H1 (cell line): ENCODE data around the gene ZNF593. TPM values are rescaled to one million over a fixed set of nuclear protein-coding genes. Genes with fewer than 3 reads are reported as not detected.
A peak's percentile ranks its signal among the peaks of the same experiment; 100 is the strongest.

ENCODE experiments used
- CTCF ChIA-PET: fragments of 300-600 bp; sonication (Branson Sonifier 250); formaldehyde crosslinking; loops from one replicate; lab custom pipeline; 2021; ENCODE audit not compliant: partially characterized antibody; lab: Charles Lee
- POLR2A ChIA-PET: fragments of 300-600 bp; sonication (Branson Sonifier 250); formaldehyde crosslinking; loops from one replicate; lab custom pipeline; 2021; ENCODE audit warnings: inconsistent platforms; ENCODE audit not compliant: partially characterized antibody; lab: Charles Lee
- DNase-seq, 2 experiments: peaks; one replicate each; pipeline versions ENCODE4 v3.0.0 to v3.0.0-alpha.2; 2010 to 2022; ENCODE audit warnings: low spot score in 2 of 2, low read depth in 1 of 2, mixed read lengths in 1 of 2
- FAIRE-seq: peaks from 2 replicates; lab custom pipeline; 2011; peaks lifted over from hg19 to GRCh38; lab: Jason Lieb, UNC
- H2AFZ ChIP-seq: 2 replicates; pipeline ENCODE4 v1.8.1; 2012; ENCODE audit warnings: low read length, inconsistent platforms
- H2AK5ac ChIP-seq: 2 replicates; pipeline ENCODE4 v1.6.1; 2013; ENCODE audit warnings: low read depth, low read length
- H2BK120ac ChIP-seq: replicated peaks from 2 replicates; pipeline ENCODE3; 2013; ENCODE audit warnings: low read depth, low read length, inconsistent platforms
- H2BK12ac ChIP-seq: 2 replicates; pipeline ENCODE4 v1.6.1; 2013; ENCODE audit warnings: low read depth, low read length
- H2BK15ac ChIP-seq: 2 replicates; pipeline ENCODE4 v1.6.1; 2013; ENCODE audit warnings: low read length
- H2BK20ac ChIP-seq: 2 replicates; pipeline ENCODE4 v1.6.1; 2013; ENCODE audit warnings: low read length
- H2BK5ac ChIP-seq: 2 replicates; pipeline ENCODE4 v1.6.1; 2013; ENCODE audit warnings: low read depth, low read length
- H3K14ac ChIP-seq: 2 replicates; pipeline ENCODE4 v1.6.1; 2013; ENCODE audit warnings: inconsistent platforms; ENCODE audit not compliant: insufficient read length
- H3K18ac ChIP-seq: 2 replicates; pipeline ENCODE4 v1.6.1; 2013; ENCODE audit warnings: low read length; ENCODE audit errors: extremely low read depth
- H3K23ac ChIP-seq: 2 replicates; pipeline ENCODE4 v1.6.1; 2013; ENCODE audit warnings: inconsistent platforms; ENCODE audit not compliant: insufficient read length
- H3K23me2 ChIP-seq: 2 replicates; pipeline ENCODE4 v1.6.1; 2013; ENCODE audit warnings: low read depth, low read length
- H3K27ac ChIP-seq: 2 replicates; pipeline ENCODE4 v1.6.1; 2011; ENCODE audit warnings: low read depth, low read length, inconsistent platforms
- H3K27me3 ChIP-seq, 4 experiments: replicated peaks in 1 of 4; 1 replicate in 1 of 4; 2 replicates in 3 of 4; pipeline versions ENCODE4 v1.6.1 to v1.8.1; 2011 to 2013; ENCODE audit warnings: low read length in 3 of 4, mild to moderate bottlenecking in 3 of 4, inconsistent platforms in 2 of 4, mixed read lengths in 2 of 4, moderate library complexity in 1 of 4; ENCODE audit not compliant: control insufficient read depth in 3 of 4, insufficient read depth in 3 of 4; ENCODE audit errors: extremely low read depth in 1 of 4
- H3K36me3 ChIP-seq, 4 experiments: 2 replicates each; pipeline versions ENCODE4 v1.6.1 to v1.8.1; 2011 to 2013; ENCODE audit warnings: mild to moderate bottlenecking in 4 of 4, low read length in 3 of 4, moderate library complexity in 2 of 4, control low read depth in 1 of 4, inconsistent platforms in 1 of 4; ENCODE audit not compliant: insufficient read depth in 4 of 4, control insufficient read depth in 2 of 4
- H3K4ac ChIP-seq: replicated peaks from 2 replicates; pipeline ENCODE3; 2013; ENCODE audit warnings: low read length, low read depth, mixed read lengths, inconsistent platforms; ENCODE audit not compliant: insufficient read length
- H3K4me1 ChIP-seq, 4 experiments: replicated peaks in 1 of 4; 1 replicate in 1 of 4; 2 replicates in 3 of 4; pipeline versions ENCODE4 v1.6.1 to v1.8.1; 2011 to 2013; ENCODE audit warnings: low read length in 3 of 4, inconsistent platforms in 2 of 4, mixed read lengths in 1 of 4; ENCODE audit not compliant: insufficient read depth in 4 of 4, control insufficient read depth in 3 of 4
- H3K4me2 ChIP-seq, 2 experiments: 2 replicates each; pipeline versions ENCODE4 v1.6.1 to v1.8.1; 2011 to 2013; ENCODE audit warnings: low read depth in 2 of 2, low read length in 2 of 2, control low read depth in 1 of 2, inconsistent platforms in 1 of 2, mild to moderate bottlenecking in 1 of 2; ENCODE audit not compliant: insufficient read depth in 1 of 2
- H3K4me3 ChIP-seq, 4 experiments: fragments of 200-600, 300-600 bp in 1 of 4; sonication (generic), shearing (Covaris generic), sonication (Bioruptor Twin) in 1 of 4; 2 replicates each; pipeline versions ENCODE4 v1.5.1 to v1.8.1; 2011 to 2016; ENCODE audit warnings: low read length in 4 of 4, low read depth in 3 of 4, control low read depth in 2 of 4, inconsistent platforms in 2 of 4, mild to moderate bottlenecking in 2 of 4, mixed read lengths in 1 of 4, moderate library complexity in 1 of 4; ENCODE audit not compliant: insufficient read depth in 2 of 4; ENCODE audit errors: extremely low read depth in 1 of 4
- H3K56ac ChIP-seq: replicated peaks from 2 replicates; pipeline ENCODE3; 2013; ENCODE audit warnings: low read depth, mild to moderate bottlenecking, mixed read lengths, low read length, inconsistent platforms; ENCODE audit not compliant: insufficient read length
- H3K79me1 ChIP-seq: 2 replicates; pipeline ENCODE4 v1.6.1; 2013; ENCODE audit warnings: low read depth, low read length, control low read depth
- H3K79me2 ChIP-seq, 2 experiments: 2 replicates each; pipeline versions ENCODE4 v1.6.1 to v1.8.1; 2012 to 2013; ENCODE audit warnings: low read length in 2 of 2, mild to moderate bottlenecking in 2 of 2, inconsistent platforms in 1 of 2; ENCODE audit not compliant: insufficient read depth in 2 of 2, control insufficient read depth in 1 of 2
- H3K9ac ChIP-seq, 4 experiments: replicated peaks in 1 of 4; 1 replicate in 1 of 4; 2 replicates in 3 of 4; pipeline versions ENCODE4 v1.6.1 to v1.8.1; 2011 to 2013; ENCODE audit warnings: low read depth in 3 of 4, low read length in 3 of 4, control low read depth in 2 of 4, mild to moderate bottlenecking in 2 of 4, moderate library complexity in 2 of 4, inconsistent platforms in 1 of 4; ENCODE audit errors: extremely low read depth in 1 of 4
- H3K9me3 ChIP-seq, 2 experiments: 2 replicates each; pipeline versions ENCODE4 v1.6.1 to v1.8.1; 2012 to 2013; ENCODE audit warnings: mild to moderate bottlenecking in 2 of 2, moderate library complexity in 2 of 2, control low read depth in 1 of 2, inconsistent platforms in 1 of 2, low read depth in 1 of 2, low read length in 1 of 2, mixed read lengths in 1 of 2; ENCODE audit not compliant: insufficient read depth in 2 of 2
- H4K20me1 ChIP-seq, 2 experiments: replicated peaks in 1 of 2; 2 replicates each; pipeline versions ENCODE3 to v1.8.1; 2011 to 2013; ENCODE audit warnings: inconsistent platforms in 2 of 2, low read length in 2 of 2, mild to moderate bottlenecking in 1 of 2; ENCODE audit not compliant: insufficient read depth in 2 of 2, control insufficient read depth in 1 of 2
- H4K5ac ChIP-seq: 2 replicates; pipeline ENCODE4 v1.6.1; 2013; ENCODE audit warnings: low read length, low read depth, mixed read lengths, inconsistent platforms; ENCODE audit not compliant: insufficient read length
- H4K8ac ChIP-seq: 2 replicates; pipeline ENCODE4 v1.8.0; 2013; ENCODE audit warnings: mild to moderate bottlenecking, moderate library complexity, low read length, inconsistent platforms; ENCODE audit not compliant: insufficient read depth; ENCODE audit errors: extremely low read depth
- H4K91ac ChIP-seq: replicated peaks from 2 replicates; pipeline ENCODE3; 2013; ENCODE audit warnings: low read length, mixed read lengths, inconsistent platforms; ENCODE audit not compliant: insufficient read length
- BRCA1 ChIP-seq: IDR thresholded peaks from 2 replicates; pipeline ENCODE4 v1.6.1; 2012; ENCODE audit warnings: low read depth, low read length, improper control_type of control experiment
- CTCF ChIP-seq, 3 experiments: IDR thresholded peaks; 1 replicate in 2 of 3; 2 replicates in 1 of 3; pipeline versions ENCODE4 v1.5.1 to v1.6.1; 2011; ENCODE audit warnings: low read length in 3 of 3, mild to moderate bottlenecking in 3 of 3, inconsistent platforms in 2 of 3, low read depth in 1 of 3, moderate library complexity in 1 of 3; ENCODE audit not compliant: insufficient read depth in 1 of 3; ENCODE audit errors: control extremely low read depth in 1 of 3
- GABPA ChIP-seq: IDR thresholded peaks from 2 replicates; pipeline ENCODE4 v1.6.1; 2011; ENCODE audit warnings: mild to moderate bottlenecking, low read length, moderate library complexity, borderline replicate concordance; ENCODE audit not compliant: insufficient read depth
- KDM1A ChIP-seq: fragments of 200-600, 300-600 bp; sonication (generic); IDR thresholded peaks from 2 replicates; pipeline ENCODE4 v1.7.1; 2016; ENCODE audit warnings: mild to moderate bottlenecking, low read length, borderline replicate concordance
- PHF8 ChIP-seq: fragments of 200-600 bp; sonication (generic); conservative IDR thresholded peaks from 2 replicates; pipeline ENCODE4 v1.7.1; 2012; ENCODE audit warnings: low read depth, mild to moderate bottlenecking, inconsistent platforms, low read length, moderate library complexity
- POLR2A ChIP-seq, 2 experiments: IDR thresholded peaks; 1 replicate in 1 of 2; 2 replicates in 1 of 2; pipeline ENCODE4 v1.6.1; 2011; ENCODE audit warnings: low read depth in 2 of 2, low read length in 2 of 2, mild to moderate bottlenecking in 2 of 2; ENCODE audit errors: control extremely low read depth in 1 of 2
- POU5F1 ChIP-seq: IDR thresholded peaks from 2 replicates; pipeline ENCODE4 v1.6.1; 2011; ENCODE audit warnings: low read depth, mild to moderate bottlenecking, low read length, moderate library complexity
- RXRA ChIP-seq: IDR thresholded peaks from 2 replicates; pipeline ENCODE4 v1.6.1; 2011; ENCODE audit warnings: low read depth, mild to moderate bottlenecking, low read length, moderate library complexity; ENCODE audit not compliant: insufficient read depth
- SAP30 ChIP-seq: fragments of 300-600 bp; sonication (generic); IDR thresholded peaks from 2 replicates; pipeline ENCODE4 v1.7.1; 2012; ENCODE audit warnings: low read length, moderate library complexity, mild to moderate bottlenecking, inconsistent platforms; ENCODE audit not compliant: insufficient read depth, insufficient replicate concordance
- YY1 ChIP-seq: IDR thresholded peaks from 2 replicates; pipeline ENCODE4 v1.6.1; 2011; ENCODE audit warnings: low read depth, mild to moderate bottlenecking, low read length
- WGBS, 2 experiments: shearing (Covaris generic) in 1 of 2; methylation state at CpG; one replicate each; pipeline versions ENCODE4 v1.1.6 to v1.1.7; 2013 to 2015; ENCODE audit warnings: low lambda C conversion rate in 2 of 2, mixed read lengths in 2 of 2, inconsistent platforms in 1 of 2, low coverage in 1 of 2, missing lambda C conversion rate in 1 of 2; ENCODE audit not compliant: insufficient replicate concordance in 2 of 2, insufficient coverage in 1 of 2, insufficient read length in 1 of 2; ENCODE audit errors: extremely low coverage in 1 of 2, missing lambda C conversion rate in 1 of 2; 5-methylcytosine and 5-hydroxymethylcytosine counted together
- polyA plus RNA-seq, 7 experiments: library from polyadenylated mRNA; depleted of rRNA in 3 of 7; stranded (reverse) in 5 of 7; unstranded in 2 of 7; fragments of >200 nt in 5 of 7; fragments of 200-250 nt in 2 of 7; gene quantifications; 1 replicate in 5 of 7; 2 replicates in 1 of 7; 4 replicates in 1 of 7; pipeline versions ENCODE4 v1.2.1 to v1.2.3, GENCODE V29; 2011 to 2013; ENCODE audit warnings: missing spikeins in 2 of 7, mixed read lengths in 2 of 7
- total RNA-seq: library from RNA; stranded (reverse); fragmentation: NEBNext Ultra II Directional; extraction: Animal tissue kit (Norgen Biotek cat#: 25700); gene quantifications from 2 replicates; pipeline ENCODE4 v1.2.1, GENCODE V29; 2021

The ZNF593 gene
- total and polyA plus RNA-seq, 2 of the 8 experiments (the other 6 are each of a cell fraction or from before 2014, with no cell fraction given) = 38.2 to 68.0 TPM

DNA sequence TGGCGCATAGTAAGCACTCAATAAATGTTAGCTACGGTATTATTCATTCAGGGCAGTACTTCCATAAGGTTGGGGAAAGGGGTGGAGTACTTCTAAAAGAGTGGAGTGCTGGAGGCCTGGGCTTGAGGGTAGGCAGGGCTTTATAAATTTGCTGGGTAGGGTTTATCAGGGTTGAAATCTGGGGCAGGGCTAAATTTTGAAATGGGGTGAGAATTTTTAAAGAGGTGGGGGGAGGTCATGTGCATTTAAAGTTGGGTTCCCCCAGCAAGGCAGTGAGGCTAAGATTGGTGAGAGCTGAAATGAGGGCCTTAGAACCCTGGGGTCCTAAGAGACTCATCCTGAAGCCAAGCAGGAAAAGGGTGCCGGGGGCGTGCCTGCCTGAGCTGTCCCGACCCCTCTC is 30.7 kb downstream of the ZNF593 start:
- Histone ChIP-seq H3K18ac (no peak overlapping the region), H3K14ac (no peak overlapping the region), H3K4me3 (peak overlapping the region in 2 of 4 experiments; percentile 28 to 50; a peak in 2 of 8 replicates), H3K79me2 (no peaks in the 10 kb centered on the region), H3K9ac (no peak overlapping the region), H2BK12ac (0 out of 2 replicates have a peak overlapping the region, but pooled peaks have one; percentile 4), H3K36me3 (no peaks in the 10 kb centered on the region), H2AK5ac (no peak overlapping the region), H3K4ac (no peak overlapping the region), H3K23ac (no peak overlapping the region), H2AFZ (peak overlapping the region; percentile 93), H4K91ac (no peak overlapping the region), H4K5ac (no peak overlapping the region), H3K4me2 (peak overlapping the region; percentile 62; a peak in 2 of 4 replicates), H4K8ac (no peak overlapping the region), H4K20me1 (no peaks in the 10 kb centered on the region), H2BK15ac (no peak overlapping the region), H3K23me2 (no peaks in the 10 kb centered on the region; the same call in 1 of the 2 replicates), H3K9me3 (no peaks in the 10 kb centered on the region), H3K79me1 (no peaks in the 10 kb centered on the region), H3K27me3 (no peaks in the 10 kb centered on the region), H2BK5ac (no peak overlapping the region; the same call in 1 of the 2 replicates), H3K56ac (no peak overlapping the region), H2BK120ac (no peak overlapping the region), H3K27ac (no peak overlapping the region), H3K4me1 (peaks cover 0 to 12% (median 5%) of the 10 kb centered on the region in 4 experiments; a peak in 5 of 7 replicates), H2BK20ac (no peak overlapping the region)
- DNase-seq (no peak), FAIRE-seq (no peak)
- ChIA-PET POLR2A (interaction anchor here (1.0 to 1.3 kb wide), 3 partner anchors 11 to 211 kb away, joined by 3 read pairs; partner anchors contain the start of gene LIN28A), CTCF (interaction anchor here (0.8 to 3.1 kb wide), 9 partner anchors 10 to 164 kb away, joined by 3 to 23 read pairs (median 3); partner anchors contain the start of gene CATSPER4)
- 73% methylated on average over 5 of the region's 5 CpGs; no CpG with 5 or more reads in 1 of the 2 experiments for WGBS, 2 experiments
- TF ChIP-seq CTCF (IDR thresholded peaks at IDR 0.05; ENCODE audit: control extremely low read depth in 1 of 3, insufficient read depth in 1 of 3, low read depth in 1 of 3, low read length in 3 of 3) (no peak), BRCA1 (no peak), POU5F1 (no peak), PHF8 (no peak), YY1 (no peak), POLR2A (IDR thresholded peaks at IDR 0.05; ENCODE audit: control extremely low read depth in 1 of 2, low read depth in 2 of 2, low read length in 2 of 2) (no peak), GABPA (no peak), RXRA (no peak), KDM1A (no peak), SAP30 (no peak)
